Esophagus muscularis mucosa (tissue), 4 donors: ENCODE results near the gene SART1. TPM values are rescaled to one million over a fixed set of nuclear protein-coding genes. Genes with fewer than 3 reads are reported as not detected.
A peak's percentile ranks its signal among the peaks of the same experiment; 100 is the strongest.

Source experiments
- DNase-seq: peaks from one replicate; pipeline ENCODE4 v3.0.0-alpha.2; 2017; ENCODE audit errors: extremely low spot score
- H3K27ac ChIP-seq, 4 donors: fragments of 200-600 bp; sonication (generic); replicated peaks in 1 of 4; 1 replicate in 3 of 4; 2 replicates in 1 of 4; pipeline ENCODE4 v1.5.1; 2016 to 2019; ENCODE audit warnings: mild to moderate bottlenecking in 1 of 4
- H3K27me3 ChIP-seq, 4 donors: fragments of 200-600 bp; sonication (generic); one replicate each; pipeline versions ENCODE4 v1.5.1 to v1.6.0; 2016 to 2019
- H3K36me3 ChIP-seq, 4 donors: fragments of 200-600 bp; sonication (generic); one replicate each; pipeline ENCODE4 v1.5.1; 2016 to 2019
- H3K4me1 ChIP-seq, 4 donors: fragments of 200-600 bp; sonication (generic); one replicate each; pipeline ENCODE4 v1.5.1; 2016 to 2019
- H3K4me3 ChIP-seq, 4 donors: fragments of 200-600 bp; sonication (generic); 1 replicate in 2 of 4; 2 replicates in 2 of 4; pipeline ENCODE4 v1.5.1; 2016 to 2019; ENCODE audit warnings: mild to moderate bottlenecking in 4 of 4, moderate library complexity in 1 of 4
- H3K9me3 ChIP-seq, 4 donors: fragments of 200-600 bp; sonication (generic); 1 replicate in 3 of 4; 2 replicates in 1 of 4; pipeline ENCODE4 v1.5.1; 2016 to 2019
- EP300 ChIP-seq: sonication (generic); formaldehyde crosslinking; IDR thresholded peaks from one replicate; pipeline ENCODE4 v1.6.1; 2017; ENCODE audit warnings: antibody characterized with exemption
- POLR2A ChIP-seq: fragments of 450-650 bp; IDR thresholded peaks from one replicate; pipeline ENCODE4 v1.6.1; 2017; ENCODE audit warnings: antibody characterized with exemption, moderate library complexity, mild to moderate bottlenecking, low read depth
- POLR2AphosphoS5 ChIP-seq, 2 donors: sonication (generic); formaldehyde crosslinking; IDR thresholded peaks; one replicate each; pipeline ENCODE4 v1.6.1; 2017; ENCODE audit warnings: antibody characterized with exemption in 2 of 2
- WGBS: methylation state at CpG from one replicate; pipeline ENCODE4 v1.1.5; 2018; 5-methylcytosine and 5-hydroxymethylcytosine counted together
- intact Hi-C: fragments of 100-400 bp; cut with DNase I; formaldehyde crosslinking; loops from one replicate; pipeline ENCODE4 v1.15.1; 2023
- total RNA-seq, 4 donors: library from RNA; depleted of rRNA; stranded (reverse); fragments of >200 nt; gene quantifications; one replicate each; pipeline versions ENCODE4 v1.1.0 to v1.2.1, GENCODE V29; 2016
- TF ChIP-seq, protein P1 (sequence below), 3 experiments: fragments of 200-600 bp in 2 of 3; fragments of 450-650 bp in 1 of 3; sonication (generic) in 2 of 3; IDR thresholded peaks; one replicate each; pipeline ENCODE4 v1.5.1; 2017 to 2019; ENCODE audit warnings: antibody characterized with exemption in 3 of 3, mild to moderate bottlenecking in 2 of 3, moderate library complexity in 1 of 3

Gene SART1
- total RNA-seq, 4 donors from 2014 or later: 47.8 to 65.0 (median 58.7) TPM

DNA sequence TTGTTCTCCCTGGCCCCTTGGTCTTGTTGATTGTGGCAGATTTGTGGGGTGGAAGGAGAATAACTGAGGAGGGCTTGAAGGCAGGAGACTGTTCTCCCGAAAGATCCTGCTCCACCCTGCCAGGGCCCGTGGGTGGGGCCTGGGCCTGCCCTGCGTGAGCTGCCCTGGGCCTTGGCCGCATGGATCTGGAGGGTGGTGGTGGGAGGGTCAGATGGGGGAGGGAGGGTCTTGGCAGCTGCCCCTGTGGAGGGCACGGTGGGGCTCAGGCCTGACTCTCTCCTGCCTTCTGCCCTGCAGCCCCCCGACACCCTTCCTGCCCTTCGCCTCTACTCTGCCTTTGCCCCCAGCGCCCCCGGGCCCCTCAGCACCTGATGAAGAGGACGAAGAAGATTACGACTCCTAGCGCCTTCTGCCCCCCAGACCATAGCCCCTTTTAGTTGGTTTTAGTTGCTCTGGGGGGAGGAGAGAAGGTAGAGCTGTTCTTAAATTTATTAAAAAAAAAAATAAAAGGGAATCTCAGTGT, 40.4 kb upstream of the SART1 start:
- TF ChIP-seq POLR2AphosphoS5 (IDR thresholded peaks at IDR 0.05): no peak
- no peak for DNase-seq
- 98% methylated on average over 5 of the region's 12 CpGs for WGBS
- intact Hi-C loops: loop anchor here (5.0 to 10.0 kb wide), 2 partner anchors 36 to 64 kb away; no protein-coding TSS in a partner anchor
- Histone ChIP-seq H3K4me1 (peaks cover 33 to 44% (median 41%) of the 10 kb centered on the region in 4 donors), H3K4me3 (peak overlapping the region in 3 of 4 donors; percentile 68 to 93 (median 82)), H3K36me3 (peaks cover 7 to 39% (median 28%) of the 10 kb centered on the region in 4 donors), H3K9me3 (no peaks in the 10 kb centered on the region), H3K27ac (peak overlapping the region in 1 of 4 donors; percentile 97), H3K27me3 (no peaks in the 10 kb centered on the region)

DNA sequence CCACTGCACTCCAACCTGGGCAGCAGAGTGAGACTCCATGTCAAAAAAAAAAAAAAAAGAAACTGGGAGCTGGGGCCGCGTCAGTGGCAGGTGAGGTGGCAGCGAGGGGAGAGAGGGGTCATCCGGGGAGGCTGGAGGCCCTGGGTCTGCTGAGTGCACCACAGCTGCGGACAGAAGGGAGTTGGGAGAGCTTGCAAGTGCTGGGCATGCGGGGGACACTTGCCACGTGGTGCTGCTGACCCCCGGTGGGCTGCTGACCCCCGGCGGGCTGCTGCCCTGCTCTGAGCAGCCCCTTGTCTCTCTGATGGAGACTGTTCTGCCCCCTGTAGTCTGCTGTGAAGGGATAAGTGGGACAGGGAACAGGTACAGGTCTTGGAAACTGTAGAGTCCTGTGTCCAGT, 39.7 kb upstream of the SART1 start:
- no peaks in the 10 kb centered on the region for H3K9me3 ChIP-seq
- H3K4me1 ChIP-seq: peaks cover 25 to 36% (median 33%) of the 10 kb centered on the region in 4 donors
- no peak overlapping the region for H3K4me3 ChIP-seq
- peaks cover 7 to 37% (median 28%) of the 10 kb centered on the region in 4 donors for H3K36me3 ChIP-seq
- DNase-seq: no peak
- WGBS: 94% methylated on average over 10 of the region's 10 CpGs
- no peaks in the 10 kb centered on the region for H3K27me3 ChIP-seq
- no peak overlapping the region for H3K27ac ChIP-seq
- intact Hi-C loops: loop anchor here (5.0 to 10.0 kb wide), 2 partner anchors 35 to 63 kb away; no protein-coding TSS in a partner anchor
- TF ChIP-seq, protein P1, sequence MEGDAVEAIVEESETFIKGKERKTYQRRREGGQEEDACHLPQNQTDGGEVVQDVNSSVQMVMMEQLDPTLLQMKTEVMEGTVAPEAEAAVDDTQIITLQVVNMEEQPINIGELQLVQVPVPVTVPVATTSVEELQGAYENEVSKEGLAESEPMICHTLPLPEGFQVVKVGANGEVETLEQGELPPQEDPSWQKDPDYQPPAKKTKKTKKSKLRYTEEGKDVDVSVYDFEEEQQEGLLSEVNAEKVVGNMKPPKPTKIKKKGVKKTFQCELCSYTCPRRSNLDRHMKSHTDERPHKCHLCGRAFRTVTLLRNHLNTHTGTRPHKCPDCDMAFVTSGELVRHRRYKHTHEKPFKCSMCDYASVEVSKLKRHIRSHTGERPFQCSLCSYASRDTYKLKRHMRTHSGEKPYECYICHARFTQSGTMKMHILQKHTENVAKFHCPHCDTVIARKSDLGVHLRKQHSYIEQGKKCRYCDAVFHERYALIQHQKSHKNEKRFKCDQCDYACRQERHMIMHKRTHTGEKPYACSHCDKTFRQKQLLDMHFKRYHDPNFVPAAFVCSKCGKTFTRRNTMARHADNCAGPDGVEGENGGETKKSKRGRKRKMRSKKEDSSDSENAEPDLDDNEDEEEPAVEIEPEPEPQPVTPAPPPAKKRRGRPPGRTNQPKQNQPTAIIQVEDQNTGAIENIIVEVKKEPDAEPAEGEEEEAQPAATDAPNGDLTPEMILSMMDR (IDR thresholded peaks at IDR 0.05): no peak
- TF ChIP-seq POLR2AphosphoS5 (IDR thresholded peaks at IDR 0.05) (no peak), EP300 (no peak)

DNA sequence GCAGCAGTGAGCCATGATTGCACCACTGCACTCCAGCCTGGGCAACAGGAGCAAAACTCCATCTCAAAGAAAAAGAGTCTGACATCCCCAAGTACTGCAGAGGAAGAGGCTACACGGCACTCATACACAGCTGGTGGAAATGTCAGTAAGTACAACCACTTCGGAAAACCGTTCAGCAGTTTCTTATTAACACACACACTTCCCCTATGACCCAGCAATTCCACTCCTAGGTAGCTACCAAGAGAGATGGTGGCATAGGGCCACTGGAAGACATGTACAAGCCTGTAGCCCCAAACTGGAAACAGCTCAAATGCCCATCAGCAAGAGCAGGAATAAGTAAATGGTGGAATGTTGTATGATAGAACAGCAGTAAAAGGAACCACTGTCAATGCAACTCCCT, 39.0 kb upstream of the SART1 start:
- H3K4me1 ChIP-seq: peaks cover 18 to 29% (median 26%) of the 10 kb centered on the region in 4 donors
- TF ChIP-seq, protein P1 (IDR thresholded peaks at IDR 0.05): no peak
- TF ChIP-seq POLR2A (no peak), EP300 (no peak), POLR2AphosphoS5 (IDR thresholded peaks at IDR 0.05) (no peak)
- intact Hi-C loops: loop anchor here (5.0 to 10.0 kb wide), 2 partner anchors 35 to 62 kb away; no protein-coding TSS in a partner anchor
- H3K4me3 ChIP-seq: no peak overlapping the region
- no peak overlapping the region for H3K27ac ChIP-seq
- DNase-seq: no peak
- H3K27me3 ChIP-seq: no peaks in the 10 kb centered on the region
- no peaks in the 10 kb centered on the region for H3K9me3 ChIP-seq
- peaks cover 7 to 30% (median 28%) of the 10 kb centered on the region in 4 donors for H3K36me3 ChIP-seq
- 73% methylated on average over 3 of the region's 3 CpGs for WGBS

DNA sequence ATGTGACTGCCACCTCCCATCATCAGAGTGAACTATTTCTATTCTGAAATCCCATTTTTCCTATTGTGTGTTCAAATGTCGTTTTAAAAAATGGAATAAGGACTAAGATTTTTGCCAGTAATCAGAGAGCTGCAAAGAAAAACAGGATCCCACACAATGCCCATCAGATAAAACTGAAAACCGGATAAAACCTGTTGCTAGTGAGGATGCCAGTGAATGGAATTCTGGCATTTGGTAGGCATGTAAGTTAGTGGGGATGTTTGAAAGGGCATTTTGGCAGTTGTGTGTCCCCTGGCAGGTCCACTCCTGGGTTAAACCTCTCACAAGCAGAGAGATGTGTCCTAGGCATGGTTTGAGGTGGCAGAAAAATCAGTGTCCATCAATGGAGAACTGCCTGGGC, 36.1 kb upstream of the SART1 start:
- WGBS: 79% methylated on average over 2 of the region's 2 CpGs
- H3K27ac ChIP-seq: no peak overlapping the region
- H3K9me3 ChIP-seq: no peaks in the 10 kb centered on the region
- H3K4me1 ChIP-seq: peaks cover 8 to 14% (median 10%) of the 10 kb centered on the region in 4 donors
- no peak for DNase-seq
- H3K27me3 ChIP-seq: no peaks in the 10 kb centered on the region
- H3K36me3 ChIP-seq: peaks cover 7 to 30% (median 28%) of the 10 kb centered on the region in 4 donors
- H3K4me3 ChIP-seq: no peak overlapping the region
- intact Hi-C loops: loop anchor here (10.0 kb wide), 1 partner anchor 59 kb away; no protein-coding TSS in a partner anchor
- TF ChIP-seq EP300 (no peak), POLR2AphosphoS5 (IDR thresholded peaks at IDR 0.05) (no peak), POLR2A (no peak)
- TF ChIP-seq, protein P1 (IDR thresholded peaks at IDR 0.05): no peak

DNA sequence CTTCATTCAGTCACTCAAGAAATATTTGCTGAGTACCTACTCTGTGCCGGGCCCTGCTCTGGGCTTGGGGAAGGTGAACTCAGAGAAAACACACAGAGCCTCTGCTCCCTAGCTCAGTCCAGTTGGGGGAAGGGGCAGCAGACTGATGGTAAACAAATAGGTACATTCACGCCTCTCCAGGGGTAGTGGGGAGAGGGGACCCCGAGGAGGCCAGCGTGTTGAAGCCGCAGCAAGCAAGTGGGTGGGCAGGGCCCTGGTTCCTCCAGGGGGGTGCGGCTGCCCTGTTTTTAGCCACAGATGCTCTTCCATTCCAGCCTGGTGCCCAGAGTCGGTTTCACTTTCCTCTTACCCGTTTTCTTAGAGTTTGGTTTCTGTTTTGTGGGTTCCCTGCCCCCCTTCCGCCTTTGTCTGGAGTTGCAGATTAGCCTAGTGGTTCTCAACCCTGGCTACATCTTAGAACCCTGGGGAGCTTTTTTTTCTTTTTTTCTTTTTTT, 33.6 kb upstream of the SART1 start:
- H3K4me3 ChIP-seq: peak overlapping the region in 1 of 4 donors; percentile 33

More for the DNA sequence above, 33.6 kb upstream of the SART1 start:
- intact Hi-C loops: loop anchor here (10.0 kb wide), 1 partner anchor 57 kb away; no protein-coding TSS in a partner anchor
- Histone ChIP-seq H3K27me3 (peaks cover 0 to 6% (median 0%) of the 10 kb centered on the region in 4 donors), H3K27ac (peak overlapping the region in 1 of 4 donors; percentile 30), H3K36me3 (peaks cover 2 to 7% (median 5%) of the 10 kb centered on the region in 4 donors), H3K4me1 (no peaks in the 10 kb centered on the region), H3K9me3 (no peaks in the 10 kb centered on the region)
- 51% methylated on average over 8 of the region's 9 CpGs for WGBS
- TF ChIP-seq POLR2AphosphoS5 (IDR thresholded peaks at IDR 0.05) (no peak), EP300 (no peak), POLR2A (no peak)
- TF ChIP-seq, protein P1 (IDR thresholded peaks at IDR 0.05): no peak
- no peak for DNase-seq
